ENCODE data around the gene OGFOD1.

Gene OGFOD1

DNA sequence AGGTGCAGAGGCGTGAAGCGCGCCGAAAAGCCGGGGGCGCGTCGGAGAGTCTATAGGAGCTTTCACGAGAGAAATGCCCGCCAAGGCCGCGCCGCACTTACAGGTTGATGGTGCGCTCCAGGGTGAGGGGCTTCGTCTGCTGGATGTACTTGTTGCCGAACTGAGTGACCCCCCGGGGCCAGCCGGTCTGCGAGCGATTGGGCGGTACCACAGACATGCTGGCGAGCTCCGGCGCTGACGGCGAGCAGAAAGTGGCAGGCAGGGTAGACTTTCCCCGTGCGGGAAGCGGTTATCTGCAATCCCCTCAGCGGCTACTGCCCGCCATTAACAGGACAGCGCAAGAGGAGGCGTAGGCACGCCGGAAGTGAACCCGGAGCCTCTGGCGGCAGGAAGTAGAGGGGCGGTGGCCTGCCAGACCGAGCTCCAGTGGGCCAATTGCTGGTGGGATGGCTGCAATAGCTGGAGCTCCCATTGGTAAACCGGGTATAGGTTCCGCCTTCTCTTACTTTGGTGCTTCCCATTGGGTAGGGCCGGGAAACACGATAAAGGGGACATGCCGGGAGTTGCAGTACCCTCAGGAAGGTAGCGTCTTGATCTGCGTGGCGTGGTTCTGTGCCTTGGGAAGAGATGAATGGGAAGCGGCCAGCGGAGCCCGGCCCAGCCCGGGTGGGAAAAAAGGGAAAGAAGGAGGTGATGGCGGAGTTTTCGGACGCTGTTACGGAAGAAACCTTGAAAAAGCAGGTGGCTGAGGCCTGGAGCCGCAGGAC is at the start of gene OGFOD1, which contains the start of gene NUDT21:
TSS of gene OGFOD1 (plus strand) at position 569 of the 767 bp plus-strand sequence. CDS start at position 628, 59 bp downstream.
TSS of gene NUDT21 (minus strand) at position 347 of the 767 bp plus-strand sequence. CDS start at position 217, 130 bp downstream.
- peak; percentile 82 for DNase-seq

DNA sequence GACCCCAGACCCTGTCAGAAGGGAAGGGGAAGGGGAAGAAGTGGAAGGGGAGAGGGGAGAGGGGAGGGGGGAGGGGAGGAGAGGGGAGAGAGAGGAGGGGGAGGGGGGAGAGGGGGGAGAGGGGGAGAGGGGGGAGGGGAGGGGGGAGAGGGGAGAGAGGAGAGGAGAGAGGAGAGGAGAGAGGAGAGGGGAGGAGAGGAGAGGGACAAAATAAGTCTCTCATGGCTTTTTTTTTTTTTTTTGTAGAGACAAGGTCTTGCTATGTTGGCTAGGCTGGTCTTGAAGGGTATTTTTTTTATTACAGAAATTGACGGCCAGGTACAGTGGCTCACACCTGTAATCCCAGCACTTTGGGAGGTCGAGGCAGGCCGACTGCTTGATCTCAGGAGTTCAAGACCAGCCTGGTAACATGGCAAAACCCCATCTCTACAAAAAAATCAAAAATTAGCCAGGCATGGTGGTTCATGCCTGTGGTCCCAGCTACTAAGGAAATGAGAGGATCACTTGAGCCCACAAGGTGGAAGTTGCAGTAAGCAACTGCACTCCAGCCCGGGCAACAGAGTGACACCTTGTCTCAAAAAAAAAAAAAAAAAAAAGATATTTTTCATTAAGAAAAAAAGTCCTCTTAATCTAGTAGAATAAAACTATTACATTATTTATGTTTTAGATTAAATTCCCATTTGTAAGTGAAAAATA is 45.2 kb upstream of the OGFOD1 start:
- DNase-seq = no peak

DNA sequence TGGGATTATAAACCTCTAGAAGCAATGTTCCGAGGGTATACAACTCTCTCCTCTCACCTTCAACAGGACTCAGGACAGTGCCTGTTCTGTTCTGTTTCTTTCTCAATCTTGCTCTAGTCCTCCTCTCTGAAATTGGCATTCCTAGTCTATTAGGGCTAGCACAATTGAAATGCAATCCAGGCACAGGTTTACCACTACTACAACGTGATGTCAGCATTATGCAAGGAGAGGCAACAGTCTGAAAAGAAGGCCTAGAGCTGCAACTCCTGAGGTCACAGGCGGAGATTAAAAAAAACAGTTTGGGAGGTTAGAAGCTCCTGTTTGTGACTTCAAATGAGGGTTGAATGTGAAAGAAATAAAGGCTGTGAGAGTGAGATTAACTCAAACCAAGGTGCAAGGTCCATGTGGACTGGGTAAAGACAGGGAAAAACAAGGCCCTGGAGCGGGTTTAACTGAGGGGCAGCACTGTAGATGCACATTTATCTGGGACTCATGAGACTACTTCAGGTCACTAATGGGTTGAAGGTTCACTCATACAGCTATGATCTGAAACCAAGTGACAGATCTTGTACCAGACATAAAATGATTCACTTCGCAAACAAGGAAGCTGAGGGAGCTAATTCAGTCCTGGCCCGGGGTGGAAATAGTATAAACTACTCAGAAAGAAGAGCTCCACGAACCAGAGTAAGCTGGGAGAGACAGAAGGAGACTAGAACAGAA is 42.8 kb upstream of the OGFOD1 start:
- DNase-seq = no peak

DNA sequence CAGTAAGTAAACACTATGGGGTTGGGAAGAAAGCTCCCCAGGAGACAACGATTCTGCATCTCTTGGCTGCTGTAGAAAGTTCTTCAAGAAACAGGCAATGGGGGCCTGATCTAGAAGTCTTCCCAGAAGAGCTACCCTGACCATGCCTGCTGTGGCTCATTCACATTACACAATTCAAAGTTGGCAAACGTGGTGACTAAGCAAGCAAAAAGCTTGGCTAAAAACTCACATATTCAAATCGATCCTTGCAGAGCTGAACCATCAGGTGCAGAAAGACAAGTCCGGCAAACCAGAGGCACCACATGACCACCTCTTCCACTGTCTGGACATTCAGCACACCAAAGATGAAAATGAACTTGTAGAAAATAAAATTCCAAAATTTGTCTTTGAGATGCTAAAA is 42.2 kb upstream of the OGFOD1 start:
- DNase-seq = no peak

DNA sequence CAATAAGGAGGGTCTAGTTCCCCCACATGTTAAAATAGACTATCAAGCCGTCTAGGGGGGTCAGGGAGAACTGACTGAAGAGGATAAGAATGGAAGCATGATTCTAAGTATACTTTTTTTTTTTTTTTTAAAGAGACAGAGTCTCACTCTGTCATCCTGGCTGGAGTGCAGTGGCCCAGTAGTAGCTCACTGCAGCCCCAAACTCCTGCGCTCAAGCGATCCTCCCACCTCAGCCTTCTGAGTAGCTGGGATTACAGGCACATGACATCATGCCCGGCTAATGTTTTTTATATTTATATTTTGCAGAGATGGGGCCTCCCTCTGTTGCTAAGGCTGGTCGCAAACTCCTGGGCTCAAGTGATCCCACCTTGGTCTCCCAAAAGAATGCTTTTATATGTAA is 40.2 kb upstream of the OGFOD1 start:
- no peak for DNase-seq

DNA sequence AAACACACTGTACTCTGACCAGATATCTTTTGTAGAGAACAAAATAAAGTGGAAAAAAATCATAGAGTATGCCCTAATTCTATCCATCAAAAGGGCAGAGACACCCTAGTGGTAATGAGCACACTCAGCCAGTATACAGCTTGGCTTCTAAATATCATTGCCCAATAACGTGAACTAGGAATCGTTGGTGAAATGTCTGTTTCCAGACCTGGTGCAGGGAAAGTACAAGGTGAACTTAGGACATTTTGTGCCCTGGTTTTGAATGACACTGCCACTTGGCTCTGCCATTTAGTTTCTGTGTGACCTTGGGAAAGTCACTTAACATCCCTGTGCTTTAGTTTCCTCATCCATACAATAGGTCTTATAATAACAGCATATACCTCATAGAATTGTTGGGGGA is 39.7 kb upstream of the OGFOD1 start:
- no peak for DNase-seq

DNA sequence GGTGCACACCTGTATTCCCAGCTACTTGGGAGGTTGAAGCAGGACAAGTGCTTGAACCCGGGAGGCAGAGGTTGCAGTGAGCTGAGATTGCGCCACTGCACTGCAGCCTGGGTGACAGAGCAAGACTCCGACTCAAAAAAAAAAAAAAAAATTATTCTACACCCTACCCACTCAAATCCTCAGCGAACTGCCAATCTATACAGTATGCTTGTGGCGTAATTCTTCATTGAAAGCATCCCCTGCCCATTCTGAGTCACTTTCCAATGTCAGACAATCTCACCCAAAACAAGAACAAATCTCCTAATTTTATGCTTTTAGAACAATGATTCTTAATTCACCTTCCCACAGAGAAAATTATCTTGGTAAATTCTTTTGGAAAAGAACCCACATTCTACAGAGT is 38.0 kb upstream of the OGFOD1 start:
- no peak for DNase-seq

DNA sequence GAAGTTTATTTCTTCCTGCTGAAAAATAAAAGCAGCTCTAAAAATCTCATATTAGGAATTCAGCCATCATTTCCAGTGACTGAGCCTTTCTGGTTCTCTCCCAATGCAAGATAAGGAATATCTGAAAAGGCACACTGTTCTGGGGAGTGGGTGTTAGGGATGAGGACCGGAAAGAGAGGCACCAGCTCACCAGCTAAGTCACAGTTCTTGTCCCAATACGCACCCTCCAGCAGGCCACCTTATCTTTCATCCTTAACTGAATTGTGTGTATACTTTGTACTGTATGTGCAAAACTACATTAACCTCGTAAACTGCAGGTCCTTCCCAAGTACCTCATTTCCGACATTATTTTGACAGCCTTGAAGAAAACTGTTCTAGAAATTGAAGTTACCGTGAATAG is 37.0 kb upstream of the OGFOD1 start:
- no peak for DNase-seq

DNA sequence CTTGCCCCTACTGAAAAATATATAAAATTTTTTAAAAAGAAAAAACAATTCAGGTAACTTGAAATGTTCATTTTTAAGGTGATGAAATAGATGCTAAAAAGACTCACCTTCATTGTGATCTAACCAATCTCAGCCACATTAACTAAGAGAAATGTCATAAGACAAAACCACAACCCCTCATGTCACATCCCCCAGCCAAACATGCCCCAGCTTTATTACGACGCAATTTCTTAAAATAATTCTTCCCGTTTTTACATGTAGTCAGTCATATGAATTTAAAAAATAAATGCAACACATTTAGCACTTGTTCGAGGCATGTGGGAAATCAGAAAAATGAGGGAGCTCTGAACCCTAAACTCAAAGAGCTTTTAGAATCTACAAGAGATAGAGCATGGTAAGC is 35.5 kb upstream of the OGFOD1 start:
- no peak for DNase-seq

DNA sequence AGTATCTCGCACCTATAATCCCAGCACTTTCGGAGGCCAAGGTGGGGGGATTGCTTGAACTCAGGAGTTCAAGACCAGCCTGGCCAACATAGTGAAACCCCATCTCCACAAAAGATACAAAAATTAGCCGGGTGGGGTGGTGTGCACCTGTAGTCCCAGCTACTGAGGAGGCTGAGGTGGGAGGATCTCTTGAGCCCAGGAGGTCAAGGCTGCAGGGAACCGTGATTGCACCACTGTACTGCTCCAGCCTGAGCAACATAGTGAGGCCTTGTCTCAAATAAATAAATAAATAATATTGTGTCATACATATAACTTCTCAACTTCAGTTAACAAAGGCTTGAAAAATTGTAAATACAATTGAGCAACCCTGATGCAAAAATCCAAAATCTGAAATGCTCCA is 34.2 kb upstream of the OGFOD1 start:
- no peak for DNase-seq

DNA sequence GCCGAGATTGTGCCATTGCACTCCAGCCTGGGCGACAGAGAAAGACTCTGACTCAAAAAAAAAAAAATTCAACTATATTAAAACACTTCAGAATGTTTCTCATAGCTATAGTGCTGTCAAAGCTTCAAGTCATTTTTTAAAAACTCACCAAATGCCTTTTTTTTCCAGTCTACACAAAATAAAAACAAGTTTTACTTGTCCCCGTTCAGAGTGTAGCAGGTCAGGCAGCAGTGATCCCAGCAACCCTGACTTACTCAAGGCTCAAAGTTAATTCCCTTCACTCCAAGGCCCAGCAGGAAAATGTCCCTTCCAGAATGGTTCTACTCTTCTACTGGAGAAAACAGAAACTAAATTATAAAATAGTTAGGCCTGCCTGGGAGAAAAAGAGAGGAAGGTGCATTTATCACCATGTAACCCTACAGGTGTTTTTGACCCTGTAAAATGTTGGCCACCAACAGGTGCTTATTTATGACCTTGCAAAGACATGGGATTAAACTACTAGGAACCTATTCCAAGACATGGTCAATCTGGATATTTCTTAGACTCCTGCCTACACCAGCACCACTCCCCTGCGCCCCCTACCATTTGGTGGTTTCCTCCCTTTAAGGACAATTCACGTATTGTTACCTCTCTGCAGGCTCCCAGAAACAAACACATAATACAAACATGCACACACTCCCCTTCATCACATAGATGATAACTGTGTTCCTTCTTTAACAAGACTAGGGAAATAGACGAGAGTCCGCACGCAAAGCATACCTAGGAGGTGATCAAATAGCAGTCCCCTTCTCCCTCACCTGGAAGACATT is 31.4 kb upstream of the OGFOD1 start:
- DNase-seq = no peak

DNA sequence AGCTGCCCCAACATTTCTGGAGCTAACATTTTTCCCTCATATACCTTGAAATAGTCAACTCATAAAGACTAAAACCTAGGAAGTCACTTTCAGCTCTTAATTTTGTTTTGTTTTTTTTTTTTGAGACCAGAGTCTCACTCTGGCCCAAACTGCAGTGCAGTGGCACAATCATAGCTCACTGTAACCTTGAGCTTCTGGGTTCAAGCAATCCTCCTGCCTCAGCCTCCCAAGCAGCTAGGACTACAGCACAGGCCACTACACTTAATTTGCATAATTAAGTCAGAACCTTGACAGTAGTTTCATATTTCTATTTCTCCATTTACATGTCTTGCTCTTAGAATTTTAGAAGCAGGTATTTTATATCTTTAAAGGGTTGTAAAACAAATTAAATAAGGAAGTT is 30.7 kb upstream of the OGFOD1 start:
- DNase-seq = no peak

DNA sequence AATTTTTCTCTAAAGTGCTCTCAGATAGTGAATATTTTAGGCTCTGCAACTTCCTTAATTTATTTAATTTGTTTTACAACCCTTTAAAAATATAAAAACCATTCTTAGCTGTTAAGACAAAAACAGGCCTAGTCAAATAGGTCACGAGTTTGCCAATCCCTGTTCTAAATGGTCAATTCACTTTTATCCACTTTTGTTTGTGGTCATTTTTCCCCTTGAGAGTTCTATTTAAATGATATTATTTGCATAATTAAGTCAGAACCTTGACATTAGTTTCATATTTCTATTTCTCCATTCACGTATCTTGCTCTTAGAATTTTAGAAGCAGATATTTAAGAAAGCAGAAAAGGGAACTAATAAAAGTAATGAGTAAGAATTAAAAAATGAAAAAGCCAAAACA is 30.0 kb upstream of the OGFOD1 start:
- no peak for DNase-seq

DNA sequence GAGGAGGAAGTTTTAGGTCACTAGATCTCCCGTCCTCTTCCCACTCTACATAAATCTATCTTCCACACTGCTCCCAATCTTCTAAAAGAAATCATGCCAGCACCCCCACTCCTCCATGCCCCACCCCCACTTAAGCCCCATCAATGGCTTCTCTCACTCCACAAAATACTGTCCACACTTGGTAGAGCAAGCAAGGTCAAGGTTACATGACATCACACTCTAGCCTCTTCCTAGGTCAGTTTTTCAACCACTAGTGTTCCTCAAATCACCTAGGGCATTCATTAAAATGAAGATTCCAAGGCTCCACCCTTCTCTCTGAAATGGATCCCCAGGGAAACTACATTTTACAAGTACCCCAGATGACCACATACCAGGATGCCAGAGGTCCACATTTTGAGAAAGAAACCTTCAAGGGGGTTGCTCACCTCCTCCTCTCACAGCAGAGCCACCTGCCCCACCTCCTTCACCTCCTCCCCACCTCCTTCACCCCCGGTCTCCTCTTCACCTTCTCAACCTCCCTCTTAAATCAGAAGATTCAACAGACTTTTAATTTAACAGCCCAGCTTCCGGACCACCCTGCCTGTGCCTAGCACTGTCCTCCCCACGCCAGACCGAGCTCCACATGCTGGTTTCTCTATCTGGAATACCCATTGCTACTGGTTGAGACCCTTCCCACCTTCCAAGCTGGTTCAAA is 29.2 kb upstream of the OGFOD1 start:
- DNase-seq = no peak

DNA sequence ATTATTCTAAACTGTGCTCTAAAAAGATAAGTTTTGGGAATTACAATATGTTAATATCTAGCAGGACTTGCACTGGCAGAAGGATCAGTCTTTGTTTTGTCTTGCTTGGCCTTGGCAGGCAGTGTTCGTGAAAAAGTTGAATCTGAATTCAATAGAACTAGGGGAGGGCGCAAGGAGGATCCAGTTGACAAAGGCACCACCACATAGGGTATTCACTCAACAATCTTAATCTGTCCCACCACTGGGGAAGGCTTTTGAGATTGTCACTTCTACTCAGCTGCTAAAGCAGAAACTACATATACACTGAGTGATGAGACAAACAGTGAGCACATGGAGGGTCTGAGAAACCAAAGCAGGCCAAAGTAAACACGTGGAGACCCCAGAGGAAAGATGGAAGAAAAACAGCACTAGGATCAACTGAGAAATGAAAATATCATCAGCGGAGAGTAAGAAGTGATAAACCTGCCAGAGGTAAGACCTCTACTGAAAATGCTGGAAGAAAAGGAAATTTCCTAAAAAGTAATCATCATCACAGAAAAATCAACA is 28.4 kb upstream of the OGFOD1 start:
- no peak for DNase-seq

DNA sequence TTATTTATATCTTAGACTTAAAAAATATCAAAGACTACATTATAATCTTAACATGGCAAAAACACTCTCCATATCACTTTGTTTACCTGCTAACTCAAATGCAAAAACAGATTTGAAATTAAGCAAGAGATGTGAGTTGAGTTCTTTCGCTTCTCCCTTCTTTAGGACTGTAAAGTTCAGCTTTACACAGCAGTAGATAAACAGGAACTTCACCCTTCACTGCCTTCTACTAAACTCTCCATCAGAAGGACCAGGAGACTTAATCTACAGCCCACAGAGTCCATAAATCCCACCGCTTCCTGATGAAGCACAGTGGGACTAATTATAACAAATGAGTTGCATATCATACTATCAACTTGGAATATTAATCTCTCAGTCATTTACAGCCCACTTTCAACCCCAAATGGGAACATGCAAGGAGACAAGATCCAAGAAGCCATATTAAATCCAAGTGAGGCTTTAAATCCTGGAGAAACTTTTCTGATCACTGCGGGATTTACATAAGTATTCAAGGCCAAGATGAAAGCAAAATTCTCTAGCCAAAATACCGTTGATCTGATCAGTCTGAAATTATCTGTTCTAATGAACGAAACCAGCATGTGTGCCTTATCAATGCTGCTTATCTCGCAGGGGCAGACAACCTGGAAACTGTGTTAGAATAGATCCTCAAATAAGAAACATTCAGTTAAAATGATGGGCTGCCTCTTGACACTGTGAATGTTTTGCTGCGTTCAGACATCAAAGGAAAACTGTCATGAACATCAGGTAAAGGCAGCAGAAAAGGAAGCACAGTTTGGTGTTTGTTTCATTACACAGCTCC is 27.6 kb upstream of the OGFOD1 start:
- no peak for DNase-seq

DNA sequence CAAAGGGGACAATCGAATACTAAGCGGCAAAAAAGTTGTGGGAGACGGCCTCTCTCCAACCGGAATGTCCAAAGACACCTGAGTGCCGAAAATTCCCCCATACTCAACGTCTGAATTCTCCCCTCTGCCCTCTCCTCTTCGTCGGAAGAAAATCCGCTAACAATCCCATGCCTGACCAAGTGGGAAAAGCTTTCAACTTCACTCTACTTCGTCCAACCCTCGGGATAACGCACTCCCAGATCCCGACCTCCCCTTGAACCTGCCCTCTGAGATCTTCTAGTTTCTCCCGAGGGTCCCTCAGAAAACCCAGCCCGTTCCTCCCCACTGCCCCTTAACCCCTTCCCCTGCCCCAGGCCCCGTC is 27.0 kb upstream of the OGFOD1 start:
- DNase-seq = no peak

DNA sequence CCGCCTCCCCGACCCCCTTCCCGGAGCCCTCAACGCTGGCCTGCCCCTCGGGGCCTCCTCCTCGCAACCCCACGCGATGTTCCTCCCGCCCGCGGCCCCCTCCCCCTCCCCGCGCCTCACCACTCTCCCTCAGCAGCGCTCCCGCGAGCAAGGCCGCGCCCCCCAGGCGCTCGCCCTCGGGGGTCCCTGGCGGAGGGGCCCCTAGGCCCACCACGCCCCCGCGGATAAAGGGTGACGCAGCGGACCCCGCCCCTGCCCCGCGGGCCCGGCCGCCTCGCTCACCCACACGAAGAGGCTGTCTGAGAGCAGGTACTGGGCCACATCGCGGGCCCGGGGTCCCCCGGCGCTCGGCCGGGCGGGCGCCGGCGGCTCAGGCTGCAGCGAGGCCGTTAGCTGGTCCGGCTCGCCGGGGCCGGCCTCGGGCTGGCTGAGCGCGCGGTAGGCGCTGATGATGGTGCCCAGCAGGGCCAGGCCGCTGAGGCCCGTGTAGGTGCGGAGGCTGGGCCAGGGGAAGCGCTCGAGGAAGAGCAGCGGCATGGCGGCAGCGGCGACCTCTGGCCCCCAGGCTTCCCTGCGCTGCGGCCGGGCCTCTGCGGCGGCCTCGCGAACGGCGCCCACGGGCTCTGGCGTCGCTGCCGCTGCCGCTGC is 26.4 kb upstream of the OGFOD1 start:
- DNase-seq = peak; percentile 30

DNA sequence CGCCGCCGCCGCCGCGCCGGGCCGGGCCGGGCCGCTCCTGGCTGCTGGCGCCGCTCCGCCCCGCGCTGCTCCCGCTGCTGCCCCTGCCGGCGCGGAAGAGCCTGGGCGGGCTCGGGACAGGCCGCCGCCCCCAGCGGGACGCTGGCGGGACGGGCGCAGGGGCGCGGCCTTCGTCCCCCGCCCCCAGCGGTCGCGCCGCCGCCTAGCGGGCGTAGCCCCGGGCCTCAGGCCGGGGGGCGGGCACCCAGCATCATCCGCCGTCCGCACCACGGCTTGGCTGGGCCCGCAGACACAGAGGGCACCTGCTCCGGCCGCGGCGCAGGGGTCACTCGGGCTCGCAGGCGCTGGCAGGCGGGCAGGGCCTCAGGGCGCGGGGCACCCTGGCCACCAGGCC is 25.9 kb upstream of the OGFOD1 start, which contains the start of gene AMFR:
TSS of gene AMFR (minus strand) at position 107 of the 394 bp plus-strand sequence. CDS start 218 bp downstream, outside the sequence.
- peak; percentile 34 for DNase-seq

DNA sequence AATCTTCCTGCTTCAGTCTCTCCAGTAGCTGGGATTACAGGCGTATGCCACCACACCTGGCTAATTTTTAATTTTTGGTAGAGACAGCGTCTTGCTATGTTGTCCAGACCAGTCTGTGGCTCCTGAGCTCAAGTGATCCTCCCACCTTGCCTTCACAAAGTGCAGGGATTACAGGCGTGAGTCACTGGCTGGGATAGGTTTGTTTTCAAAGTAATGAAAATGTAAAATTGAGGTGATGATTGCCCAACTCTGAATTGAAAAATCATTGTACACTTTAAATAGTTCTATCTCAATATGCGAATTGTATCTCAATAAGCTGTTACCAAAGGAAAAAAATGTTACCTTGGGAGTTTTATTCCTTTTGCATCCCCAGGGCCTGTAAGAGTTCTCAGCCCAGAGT is 24.8 kb upstream of the OGFOD1 start:
- no peak for DNase-seq
